Measurements from ENCODE around the gene GRN. TPM values are rescaled to one million over a fixed set of nuclear protein-coding genes. Genes with fewer than 3 reads are reported as not detected.

Gene GRN
- 22.6 and 29.9 TPM in 2 replicates for polyA plus RNA-seq

GRCh38 chr17:44344939-44345453, at the start of gene GRN:
GRN (plus strand) TSS chr17:44345302; CDS start chr17:44349165, 3,863 bp downstream.

GRCh38 chr17:44308320-44308818, 36.7 kb upstream of the GRN start, which contains the start of gene RUNDC3A:
RUNDC3A (plus strand) TSS chr17:44308601; CDS start chr17:44308833, 232 bp downstream.

GRCh38 chr17:44324571-44325275, 20.4 kb upstream of the GRN start, which contains the start of gene SLC25A39:
SLC25A39 (minus strand) TSS chr17:44324823; CDS start chr17:44323562, 1,261 bp downstream.

GRCh38 chr17:44363613-44364159, 18.6 kb downstream of the GRN start, which contains the start of gene FAM171A2:
FAM171A2 (minus strand) TSS chr17:44363853; CDS start chr17:44363714, 139 bp downstream.

GRCh38 chr17:44389281-44389680, 44.2 kb downstream of the GRN start, which contains the start of gene ITGA2B:
ITGA2B (minus strand) TSS chr17:44389649; CDS start chr17:44389473, 176 bp downstream.

Other genes starting within 250 kb of the GRN start
- 1.7 and 4.2 TPM in 2 replicates for gene HDAC5, start 221.7 kb upstream of the GRN start, polyA plus RNA-seq
- 0.20 and 1.3 TPM in 2 replicates for gene HROB, start 203.4 kb upstream of the GRN start, polyA plus RNA-seq
- not detected in 2 replicates for gene ASB16, start 174.6 kb upstream of the GRN start, polyA plus RNA-seq
- gene TMUB2, start 158.3 kb upstream of the GRN start, polyA plus RNA-seq: 12.4 and 24.1 TPM in 2 replicates
- gene ATXN7L3, start 145.4 kb upstream of the GRN start, polyA plus RNA-seq: 0.93 and 1.9 TPM in 2 replicates
- gene UBTF, start 125.6 kb upstream of the GRN start, polyA plus RNA-seq: 5.1 and 7.0 TPM in 2 replicates
- gene SLC4A1, start 77.2 kb upstream of the GRN start, polyA plus RNA-seq: not detected in 2 replicates
- gene RUNDC3A, start 36.7 kb upstream of the GRN start, polyA plus RNA-seq: 40.9 and 41.5 TPM in 2 replicates
- 5.0 and 6.5 TPM in 2 replicates for gene SLC25A39, start 20.5 kb upstream of the GRN start, polyA plus RNA-seq
- 0.27 and 0.59 TPM in 2 replicates for gene FAM171A2, start 18.6 kb downstream of the GRN start, polyA plus RNA-seq
- gene ITGA2B, start 44.3 kb downstream of the GRN start, polyA plus RNA-seq: not detected in 2 replicates
- 20.3 and 23.5 TPM in 2 replicates for gene GPATCH8, start 158.1 kb downstream of the GRN start, polyA plus RNA-seq
- gene FZD2, start 212.2 kb downstream of the GRN start, polyA plus RNA-seq: not detected in 2 replicates

Data from Purkinje cell (primary cell).